ENCODE measurements around the gene IGF2. TPM values are rescaled to one million over a fixed set of nuclear protein-coding genes. Genes with fewer than 3 reads are reported as not detected.
A peak's percentile ranks its signal among the peaks of the same experiment; 100 is the strongest.

Gene IGF2
- total and polyA plus RNA-seq, 2 donors (not counting 1 experiment from before 2014, with no cell fraction given): not detected

- DNase-seq: peak; percentile 34
- CTCF ChIA-PET: interaction anchor here (1.1 kb wide), 1 partner anchor 15 kb away, joined by 8 read pairs; no protein-coding TSS in a partner anchor
- TF ChIP-seq EZH2 (IDR thresholded peaks at IDR 0.05; ENCODE audit: borderline replicate concordance, insufficient read depth, low read depth, low read length, poor library complexity, severe bottlenecking) (no peak), CTCF (IDR thresholded peaks at IDR 0.05) (no peak)
- POLR2A ChIA-PET: interaction anchor here (0.6 kb wide), 1 partner anchor 28 kb away, joined by 4 read pairs; no protein-coding TSS in a partner anchor
- peaks cover 14% of the 10 kb centered on the region for H3K4me1 Mint-ChIP-seq
- WGBS (ENCODE audit: insufficient coverage): 2% methylated on average over 35 of the region's 50 CpGs
- H3K27ac ChIP-seq (ENCODE audit: low read length in 2 of 2): no peak overlapping the region
- peak overlapping the region; percentile 16 for H2AFZ ChIP-seq (ENCODE audit: insufficient read depth, low read depth, low read length, poor library complexity, severe bottlenecking)
- peaks cover 40% of the 10 kb centered on the region for H3K27me3 Mint-ChIP-seq
- H4K20me1 ChIP-seq (ENCODE audit: control insufficient read depth, insufficient read depth, low read length, poor library complexity, severe bottlenecking): no peaks in the 10 kb centered on the region
- peaks cover 15 to 23% of the 10 kb centered on the region in 2 donors for H3K4me1 ChIP-seq (ENCODE audit: control insufficient read depth in 2 of 2, insufficient read depth in 2 of 2, low read length in 2 of 2)
- no peaks in the 10 kb centered on the region for H3K79me2 ChIP-seq (ENCODE audit: control insufficient read depth, insufficient read depth, low read length)
- intact Hi-C loops (cut with micrococcal nuclease): no loop called here
- H3K27ac Mint-ChIP-seq: no peak overlapping the region
- no peak for ATAC-seq (ENCODE audit: low read depth)
- no peaks in the 10 kb centered on the region for H3K9me3 Mint-ChIP-seq (ENCODE audit: insufficient read depth)
- peak overlapping the region; percentile 82 for H3K4me2 ChIP-seq (replicated peaks; ENCODE audit: low read depth, low read length, poor library complexity, severe bottlenecking)
- H3K9me3 ChIP-seq (ENCODE audit: control extremely low read depth in 1 of 3, control insufficient read depth in 2 of 3, insufficient read depth in 1 of 3, low read length in 2 of 3): peaks cover 0 to 6% (median 0%) of the 10 kb centered on the region in 3 donors
- no peak overlapping the region for H3K4me3 ChIP-seq (ENCODE audit: control extremely low read depth in 1 of 5, extremely low read depth in 1 of 5, insufficient read depth in 1 of 5, low read depth in 2 of 5, low read length in 4 of 5)
- H3K4me3 Mint-ChIP-seq: peak overlapping the region; percentile 60
- no peaks in the 10 kb centered on the region for H3K36me3 ChIP-seq (replicated peaks in 1 of 2; ENCODE audit: control extremely low read depth in 1 of 2, control insufficient read depth in 1 of 2, extremely low read depth in 1 of 2, insufficient read depth in 2 of 2, low read length in 1 of 2)
- peaks cover 0 to 66% (median 28%) of the 10 kb centered on the region in 4 experiments for H3K27me3 ChIP-seq (replicated peaks in 1 of 4; ENCODE audit: control extremely low read depth in 1 of 4, control insufficient read depth in 3 of 4, insufficient read depth in 4 of 4, low read length in 3 of 4)
- H3K9ac ChIP-seq (ENCODE audit: low read length): peak overlapping the region; percentile 19
Observed at GRCh38 chr11:2137202-2138067, 1.8 kb downstream of the IGF2 start.

- Histone ChIP-seq H2AFZ (ENCODE audit: insufficient read depth, low read depth, low read length, poor library complexity, severe bottlenecking) (no peak overlapping the region), H3K9ac (ENCODE audit: low read length) (no peak overlapping the region), H3K4me3 (ENCODE audit: control extremely low read depth in 1 of 5, extremely low read depth in 1 of 5, insufficient read depth in 1 of 5, low read depth in 2 of 5, low read length in 4 of 5) (no peak overlapping the region), H3K27me3 (replicated peaks in 1 of 4; ENCODE audit: control extremely low read depth in 1 of 4, control insufficient read depth in 3 of 4, insufficient read depth in 4 of 4, low read length in 3 of 4) (peaks cover 0 to 65% (median 24%) of the 10 kb centered on the region in 4 experiments), H3K79me2 (ENCODE audit: control insufficient read depth, insufficient read depth, low read length) (no peaks in the 10 kb centered on the region), H3K4me1 (ENCODE audit: control insufficient read depth in 2 of 2, insufficient read depth in 2 of 2, low read length in 2 of 2) (peaks cover 15 to 23% of the 10 kb centered on the region in 2 donors), H3K27ac (ENCODE audit: low read length in 2 of 2) (no peak overlapping the region), H4K20me1 (ENCODE audit: control insufficient read depth, insufficient read depth, low read length, poor library complexity, severe bottlenecking) (no peaks in the 10 kb centered on the region), H3K4me2 (replicated peaks; ENCODE audit: low read depth, low read length, poor library complexity, severe bottlenecking) (no peak overlapping the region), H3K9me3 (ENCODE audit: control extremely low read depth in 1 of 3, control insufficient read depth in 2 of 3, insufficient read depth in 1 of 3, low read length in 2 of 3) (peaks cover 0 to 6% (median 0%) of the 10 kb centered on the region in 3 donors), H3K36me3 (replicated peaks in 1 of 2; ENCODE audit: control extremely low read depth in 1 of 2, control insufficient read depth in 1 of 2, extremely low read depth in 1 of 2, insufficient read depth in 2 of 2, low read length in 1 of 2) (no peaks in the 10 kb centered on the region)
- ATAC-seq (ENCODE audit: low read depth) (no peak), DNase-seq (no peak)
- ChIA-PET POLR2A (interaction anchor here (0.6 kb wide), 1 partner anchor 28 kb away, joined by 4 read pairs; no protein-coding TSS in a partner anchor), CTCF (interaction anchor here (1.1 kb wide), 1 partner anchor 15 kb away, joined by 8 read pairs; no protein-coding TSS in a partner anchor)
- H3K27ac Mint-ChIP-seq: no peak overlapping the region
- WGBS (ENCODE audit: insufficient coverage): 10% methylated on average over 8 of the region's 8 CpGs
- peaks cover 14% of the 10 kb centered on the region for H3K4me1 Mint-ChIP-seq
- peak overlapping the region; percentile 16 for H3K4me3 Mint-ChIP-seq
- TF ChIP-seq EZH2 (IDR thresholded peaks at IDR 0.05; ENCODE audit: borderline replicate concordance, insufficient read depth, low read depth, low read length, poor library complexity, severe bottlenecking) (no peak), CTCF (IDR thresholded peaks at IDR 0.05) (no peak)
- intact Hi-C loops (cut with micrococcal nuclease): no loop called here
- peaks cover 35% of the 10 kb centered on the region for H3K27me3 Mint-ChIP-seq
- no peaks in the 10 kb centered on the region for H3K9me3 Mint-ChIP-seq (ENCODE audit: insufficient read depth)
Observed at GRCh38 chr11:2136952-2137201, 2.3 kb downstream of the IGF2 start.

All from B cell (primary cell).